Endodermal cell (in vitro differentiated cells): ENCODE data around the gene SPOP. TPM values are rescaled to one million over a fixed set of nuclear protein-coding genes. Genes with fewer than 3 reads are reported as not detected.

ENCODE experiments used
- DNase-seq: peaks from one replicate; pipeline ENCODE4 v3.0.0-alpha.2; 2017
- H3K27ac ChIP-seq: 2 replicates; pipeline ENCODE4 v1.5.1; 2013; ENCODE audit warnings: mild to moderate bottlenecking, low read depth, low read length, moderate library complexity
- H3K27me3 ChIP-seq: 2 replicates; pipeline ENCODE4 v1.6.1; 2013; ENCODE audit warnings: mild to moderate bottlenecking, low read length, moderate library complexity; ENCODE audit not compliant: insufficient read depth, control insufficient read depth, poor library complexity, severe bottlenecking
- H3K36me3 ChIP-seq: 2 replicates; pipeline ENCODE4 v1.7.0; 2013; ENCODE audit warnings: mild to moderate bottlenecking, low read length, moderate library complexity; ENCODE audit not compliant: control insufficient read depth, insufficient read depth
- H3K4me1 ChIP-seq: one replicate; pipeline ENCODE4 v1.7.0; 2013; ENCODE audit warnings: low read length; ENCODE audit not compliant: control insufficient read depth, insufficient read depth
- H3K4me3 ChIP-seq: 2 replicates; pipeline ENCODE4 v1.5.1; 2013; ENCODE audit warnings: mild to moderate bottlenecking, low read length, moderate library complexity
- H3K9ac ChIP-seq: 2 replicates; pipeline ENCODE4 v1.6.1; 2013; ENCODE audit warnings: mild to moderate bottlenecking, low read length, moderate library complexity; ENCODE audit not compliant: poor library complexity, severe bottlenecking; ENCODE audit errors: extremely low read depth
- H3K9me3 ChIP-seq: 2 replicates; pipeline ENCODE4 v1.6.1; 2013; ENCODE audit warnings: mild to moderate bottlenecking, low read length, moderate library complexity; ENCODE audit not compliant: control insufficient read depth
- H3K27ac Mint-ChIP-seq: 2 replicates; pipeline ENCODE4 v1.8.0; 2020; ENCODE audit warnings: mixed read lengths
- H3K27me3 Mint-ChIP-seq: 2 replicates; pipeline ENCODE4 v1.8.0; 2021; ENCODE audit warnings: mild to moderate bottlenecking, mixed read lengths; ENCODE audit not compliant: insufficient read depth
- H3K36me3 Mint-ChIP-seq: 2 replicates; pipeline ENCODE4 v1.8.0; 2020; ENCODE audit warnings: low read depth, mixed read lengths
- H3K4me1 Mint-ChIP-seq: 2 replicates; pipeline ENCODE4 v1.8.0; 2020; ENCODE audit warnings: mixed read lengths
- H3K4me3 Mint-ChIP-seq: 2 replicates; pipeline ENCODE4 v1.8.0; 2020; ENCODE audit warnings: mild to moderate bottlenecking, moderate library complexity, mixed read lengths
- H3K9me3 Mint-ChIP-seq: 2 replicates; pipeline ENCODE4 v1.8.0; 2020; ENCODE audit warnings: mild to moderate bottlenecking, mixed read lengths
- WGBS, 2 experiments: methylation state at CpG; one replicate each; pipeline versions ENCODE4 v1.1.5 to v1.1.7; 2013; ENCODE audit warnings: missing lambda C conversion rate in 2 of 2, mixed read lengths in 1 of 2; ENCODE audit not compliant: insufficient coverage in 1 of 2, insufficient read length in 1 of 2; 5-methylcytosine and 5-hydroxymethylcytosine counted together
- long read RNA-seq, 4 experiments: library from polyadenylated mRNA in 2 of 4; library from RNA in 1 of 4; library from capped mRNA in 1 of 4; stranded (forward) in 3 of 4; unstranded in 1 of 4; transcript quantifications; one replicate each; pipeline ENCODE4 v2.0.0, GENCODE V29; 2020 to 2021; ENCODE audit warnings: inconsistent platforms in 1 of 4
- polyA plus RNA-seq, 2 experiments: library from polyadenylated mRNA; stranded (reverse); fragments of 50-300 nt; gene quantifications; one replicate each; pipeline ENCODE4 v1.2.3, GENCODE V29; 2013
- total RNA-seq, 2 donors: library from RNA; stranded (reverse); fragmentation: NEBNext Ultra II Directional in 1 of 2; extraction: Animal tissue kit (Norgen Biotek cat#: 25700) in 1 of 2; gene quantifications; 2 replicates in 1 of 2; 3 replicates in 1 of 2; pipeline ENCODE4 v1.2.1, GENCODE V29; 2021
- TF ChIP-seq, protein P1 (sequence below): fragments of 200-600 bp; sonication (generic); conservative IDR thresholded peaks from 2 replicates; pipeline ENCODE4 v1.5.0; 2021; ENCODE audit warnings: antibody characterized with exemption, mild to moderate bottlenecking

SPOP gene
- total RNA-seq = 10 to 100 TPM; 39.9 to 41.3 TPM
- polyA plus RNA-seq (2013, experiment 1 of 2) = 54.5 TPM
- 42.8 TPM for polyA plus RNA-seq (2013, experiment 2 of 2)
- long read RNA-seq, experiment 1, partial matches to known transcripts = 3 of 6 reads
- long read RNA-seq, experiment 1, other reads (novel, unspliced or antisense) = 1 of 6 reads
- long read RNA-seq, experiment 2, transcript SPOP-206 (10 exons, 1,865 nt) = major isoform, 45 of 59 reads
- long read RNA-seq, experiment 2, partial matches to known transcripts = 3 of 59 reads
- long read RNA-seq, experiment 2, other reads (novel, unspliced or antisense) = 6 of 59 reads
- long read RNA-seq, experiment 3, transcript SPOP-201 (11 exons, 2,965 nt) = minor isoform, 11 of 155 reads
- long read RNA-seq, experiment 3, transcript SPOP-206 (10 exons, 1,865 nt) = major isoform, 115 of 155 reads
- long read RNA-seq, experiment 3, transcript SPOP-202 (11 exons, 2,985 nt) = minor isoform, 9 of 155 reads
- long read RNA-seq, experiment 3, partial matches to known transcripts = 3 of 155 reads
- long read RNA-seq, experiment 3, other reads (novel, unspliced or antisense) = 17 of 155 reads
- long read RNA-seq, experiment 4, transcript SPOP-201 (11 exons, 2,965 nt) = minor isoform, 5 of 83 reads
- long read RNA-seq, experiment 4, transcript SPOP-206 (10 exons, 1,865 nt) = major isoform, 61 of 83 reads
- long read RNA-seq, experiment 4, partial matches to known transcripts = 4 of 83 reads
- long read RNA-seq, experiment 4, other reads (novel, unspliced or antisense) = 10 of 83 reads

GRCh38 chr17:49677933-49678847 is at the start of gene SPOP:
SPOP (minus strand) TSS chr17:49678097; CDS start chr17:49622810, 55,287 bp downstream.
- Histone ChIP-seq H3K4me3 (peak within 1 kb of the TSS; percentile 88), H3K27ac (peak within 1 kb of the TSS; percentile 95), H3K36me3 (peaks cover 10% of the 10 kb centered on the region), H3K9ac (peak within 1 kb of the TSS; percentile 85), H3K9me3 (peaks cover 4% of the 10 kb centered on the region), H3K4me1 (peaks cover 4% of the 10 kb centered on the region), H3K27me3 (no peaks in the 10 kb centered on the region)
- Mint-ChIP-seq H3K27ac (peak within 1 kb of the TSS; percentile 99), H3K9me3 (peaks cover 5% of the 10 kb centered on the region), H3K4me3 (peak within 1 kb of the TSS; percentile 88), H3K4me1 (peaks cover 20% of the 10 kb centered on the region), H3K27me3 (peaks cover 7% of the 10 kb centered on the region), H3K36me3 (peaks cover 19% of the 10 kb centered on the region)
- DNase-seq = peak; percentile 100
- TF ChIP-seq, protein P1, sequence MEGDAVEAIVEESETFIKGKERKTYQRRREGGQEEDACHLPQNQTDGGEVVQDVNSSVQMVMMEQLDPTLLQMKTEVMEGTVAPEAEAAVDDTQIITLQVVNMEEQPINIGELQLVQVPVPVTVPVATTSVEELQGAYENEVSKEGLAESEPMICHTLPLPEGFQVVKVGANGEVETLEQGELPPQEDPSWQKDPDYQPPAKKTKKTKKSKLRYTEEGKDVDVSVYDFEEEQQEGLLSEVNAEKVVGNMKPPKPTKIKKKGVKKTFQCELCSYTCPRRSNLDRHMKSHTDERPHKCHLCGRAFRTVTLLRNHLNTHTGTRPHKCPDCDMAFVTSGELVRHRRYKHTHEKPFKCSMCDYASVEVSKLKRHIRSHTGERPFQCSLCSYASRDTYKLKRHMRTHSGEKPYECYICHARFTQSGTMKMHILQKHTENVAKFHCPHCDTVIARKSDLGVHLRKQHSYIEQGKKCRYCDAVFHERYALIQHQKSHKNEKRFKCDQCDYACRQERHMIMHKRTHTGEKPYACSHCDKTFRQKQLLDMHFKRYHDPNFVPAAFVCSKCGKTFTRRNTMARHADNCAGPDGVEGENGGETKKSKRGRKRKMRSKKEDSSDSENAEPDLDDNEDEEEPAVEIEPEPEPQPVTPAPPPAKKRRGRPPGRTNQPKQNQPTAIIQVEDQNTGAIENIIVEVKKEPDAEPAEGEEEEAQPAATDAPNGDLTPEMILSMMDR = no peak
- 17 to 54% methylated on average over 10 to 53 of the region's 53 CpGs for WGBS, 2 experiments

- TF ChIP-seq, protein P1 = no peak
- H3K36me3 Mint-ChIP-seq = peaks cover 42% of the 10 kb centered on the region
- 91 to 92% methylated on average over 4 of the region's 4 CpGs for WGBS, 2 experiments
- Histone ChIP-seq H3K27ac (no peak overlapping the region), H3K9me3 (peaks cover 12% of the 10 kb centered on the region), H3K27me3 (no peaks in the 10 kb centered on the region), H3K4me3 (no peak overlapping the region), H3K4me1 (peaks cover 3% of the 10 kb centered on the region), H3K9ac (no peak overlapping the region), H3K36me3 (no peaks in the 10 kb centered on the region)
- H3K4me3 Mint-ChIP-seq = no peak overlapping the region
- peak overlapping the region; percentile 55 for H3K27ac Mint-ChIP-seq
- H3K27me3 Mint-ChIP-seq = no peaks in the 10 kb centered on the region
- H3K4me1 Mint-ChIP-seq = peaks cover 11% of the 10 kb centered on the region
- H3K9me3 Mint-ChIP-seq = peaks cover 8% of the 10 kb centered on the region
- DNase-seq = no peak
Observed at GRCh38 chr17:49727380-49727779, 49.5 kb upstream of the SPOP start.
